Loucy (cell line): ENCODE results near the gene DNAAF8.

Experiments
- EZH2phosphoT487 ChIP-seq: fragments of 200-600 bp; IDR thresholded peaks from 2 replicates; pipeline ENCODE4 v1.6.1; 2018; ENCODE audit warnings: antibody characterized with exemption, mild to moderate bottlenecking, moderate library complexity, borderline replicate concordance
- TF ChIP-seq, protein P1 (sequence below): fragments of 200-600 bp; sonication (generic); conservative IDR thresholded peaks from 2 replicates; pipeline ENCODE4 v1.5.1; 2014; ENCODE audit warnings: mild to moderate bottlenecking, antibody characterized with exemption, low read length

GRCh38 chr16:4745274-4745569 is 10.9 kb downstream of the DNAAF8 start:
- TF ChIP-seq, protein P1, sequence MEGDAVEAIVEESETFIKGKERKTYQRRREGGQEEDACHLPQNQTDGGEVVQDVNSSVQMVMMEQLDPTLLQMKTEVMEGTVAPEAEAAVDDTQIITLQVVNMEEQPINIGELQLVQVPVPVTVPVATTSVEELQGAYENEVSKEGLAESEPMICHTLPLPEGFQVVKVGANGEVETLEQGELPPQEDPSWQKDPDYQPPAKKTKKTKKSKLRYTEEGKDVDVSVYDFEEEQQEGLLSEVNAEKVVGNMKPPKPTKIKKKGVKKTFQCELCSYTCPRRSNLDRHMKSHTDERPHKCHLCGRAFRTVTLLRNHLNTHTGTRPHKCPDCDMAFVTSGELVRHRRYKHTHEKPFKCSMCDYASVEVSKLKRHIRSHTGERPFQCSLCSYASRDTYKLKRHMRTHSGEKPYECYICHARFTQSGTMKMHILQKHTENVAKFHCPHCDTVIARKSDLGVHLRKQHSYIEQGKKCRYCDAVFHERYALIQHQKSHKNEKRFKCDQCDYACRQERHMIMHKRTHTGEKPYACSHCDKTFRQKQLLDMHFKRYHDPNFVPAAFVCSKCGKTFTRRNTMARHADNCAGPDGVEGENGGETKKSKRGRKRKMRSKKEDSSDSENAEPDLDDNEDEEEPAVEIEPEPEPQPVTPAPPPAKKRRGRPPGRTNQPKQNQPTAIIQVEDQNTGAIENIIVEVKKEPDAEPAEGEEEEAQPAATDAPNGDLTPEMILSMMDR = no peak
- no peak for TF ChIP-seq EZH2phosphoT487
